NB4 (cell line): ENCODE results near the gene USP6.
"Not testable (repeated sequence)": the region's sequence is repeated elsewhere in the genome, so short reads cannot be mapped to it uniquely, and the experiment has no call there.

Experiments used
- DNase-seq: peaks from one replicate; pipeline ENCODE4 v3.0.0; 2010; ENCODE audit warnings: low read depth
- H3K4me3 ChIP-seq: one replicate; pipeline ENCODE4 v1.5.1; 2011; ENCODE audit warnings: mild to moderate bottlenecking, low read depth, low read length, moderate library complexity
- MYC ChIP-seq: IDR thresholded peaks from 2 replicates; pipeline ENCODE4 v1.6.1; 2011; ENCODE audit warnings: low read depth, low read length
- POLR2A ChIP-seq: IDR thresholded peaks from 2 replicates; pipeline ENCODE4 v1.6.1; 2011; ENCODE audit warnings: mild to moderate bottlenecking; ENCODE audit not compliant: insufficient read length; ENCODE audit errors: extremely low read depth
- TF ChIP-seq, protein P1 (sequence below): IDR thresholded peaks from one replicate; pipeline ENCODE4 v1.5.1; 2012; ENCODE audit warnings: low read depth, low read length
- TF ChIP-seq, protein P2 (sequence below): IDR thresholded peaks from 2 replicates; pipeline ENCODE4 v1.6.1; 2011; ENCODE audit warnings: low read depth, low read length

The USP6 gene

GRCh38 chr17:5133311-5133710 is 17.5 kb downstream of the USP6 start:
- TF ChIP-seq, protein P1, sequence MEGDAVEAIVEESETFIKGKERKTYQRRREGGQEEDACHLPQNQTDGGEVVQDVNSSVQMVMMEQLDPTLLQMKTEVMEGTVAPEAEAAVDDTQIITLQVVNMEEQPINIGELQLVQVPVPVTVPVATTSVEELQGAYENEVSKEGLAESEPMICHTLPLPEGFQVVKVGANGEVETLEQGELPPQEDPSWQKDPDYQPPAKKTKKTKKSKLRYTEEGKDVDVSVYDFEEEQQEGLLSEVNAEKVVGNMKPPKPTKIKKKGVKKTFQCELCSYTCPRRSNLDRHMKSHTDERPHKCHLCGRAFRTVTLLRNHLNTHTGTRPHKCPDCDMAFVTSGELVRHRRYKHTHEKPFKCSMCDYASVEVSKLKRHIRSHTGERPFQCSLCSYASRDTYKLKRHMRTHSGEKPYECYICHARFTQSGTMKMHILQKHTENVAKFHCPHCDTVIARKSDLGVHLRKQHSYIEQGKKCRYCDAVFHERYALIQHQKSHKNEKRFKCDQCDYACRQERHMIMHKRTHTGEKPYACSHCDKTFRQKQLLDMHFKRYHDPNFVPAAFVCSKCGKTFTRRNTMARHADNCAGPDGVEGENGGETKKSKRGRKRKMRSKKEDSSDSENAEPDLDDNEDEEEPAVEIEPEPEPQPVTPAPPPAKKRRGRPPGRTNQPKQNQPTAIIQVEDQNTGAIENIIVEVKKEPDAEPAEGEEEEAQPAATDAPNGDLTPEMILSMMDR: no peak
- TF ChIP-seq POLR2A: no peak
- TF ChIP-seq MYC: no peak
- TF ChIP-seq, protein P2, sequence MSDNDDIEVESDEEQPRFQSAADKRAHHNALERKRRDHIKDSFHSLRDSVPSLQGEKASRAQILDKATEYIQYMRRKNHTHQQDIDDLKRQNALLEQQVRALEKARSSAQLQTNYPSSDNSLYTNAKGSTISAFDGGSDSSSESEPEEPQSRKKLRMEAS: no peak
- H3K4me3 ChIP-seq: no peak overlapping the region
- no peak for DNase-seq

DNA sequence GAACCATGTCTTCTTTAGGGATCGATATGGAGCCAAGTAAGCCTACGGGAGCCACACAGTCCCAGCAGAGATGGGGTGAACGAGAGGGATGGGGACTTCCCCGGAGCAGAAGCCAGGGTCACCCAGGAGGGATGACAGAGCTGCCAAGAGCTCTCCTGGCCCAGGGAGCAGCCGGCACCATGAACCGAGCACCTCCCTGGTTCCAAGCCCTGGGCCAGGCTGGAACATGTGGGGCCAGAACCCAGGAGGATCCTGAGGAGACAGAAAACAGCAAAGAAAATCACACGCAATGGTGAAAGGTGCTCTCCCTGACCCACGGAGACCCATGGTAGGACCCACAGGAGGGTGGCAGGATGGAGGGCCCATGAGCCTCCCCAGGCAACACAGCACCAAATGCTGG is 18.1 kb downstream of the USP6 start:
- not testable (repeated sequence) for DNase-seq

DNA sequence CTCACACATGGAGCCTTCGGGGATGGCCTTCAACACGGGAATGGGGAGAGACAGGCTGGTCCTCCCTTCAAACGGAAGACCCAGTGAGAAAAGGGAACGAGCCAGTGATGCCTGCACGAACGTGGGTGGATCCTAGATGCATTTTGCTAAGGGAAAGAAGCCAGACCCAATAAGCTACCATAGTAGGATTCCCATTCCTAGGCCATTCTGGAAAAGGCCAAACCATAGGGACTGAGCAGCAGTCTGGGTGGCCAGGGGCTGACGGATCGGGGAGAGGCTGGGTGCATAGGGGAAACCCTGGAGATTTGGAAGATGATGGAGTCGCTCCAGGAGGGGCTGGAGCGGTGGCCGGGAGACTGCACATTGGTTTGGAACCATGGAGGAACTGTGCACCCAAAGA is 18.7 kb downstream of the USP6 start:
- H3K4me3 ChIP-seq, DNase-seq: not testable (repeated sequence)

More for the DNA sequence above, 18.1 kb downstream of the USP6 start:
- not testable (repeated sequence) for H3K4me3 ChIP-seq

DNA sequence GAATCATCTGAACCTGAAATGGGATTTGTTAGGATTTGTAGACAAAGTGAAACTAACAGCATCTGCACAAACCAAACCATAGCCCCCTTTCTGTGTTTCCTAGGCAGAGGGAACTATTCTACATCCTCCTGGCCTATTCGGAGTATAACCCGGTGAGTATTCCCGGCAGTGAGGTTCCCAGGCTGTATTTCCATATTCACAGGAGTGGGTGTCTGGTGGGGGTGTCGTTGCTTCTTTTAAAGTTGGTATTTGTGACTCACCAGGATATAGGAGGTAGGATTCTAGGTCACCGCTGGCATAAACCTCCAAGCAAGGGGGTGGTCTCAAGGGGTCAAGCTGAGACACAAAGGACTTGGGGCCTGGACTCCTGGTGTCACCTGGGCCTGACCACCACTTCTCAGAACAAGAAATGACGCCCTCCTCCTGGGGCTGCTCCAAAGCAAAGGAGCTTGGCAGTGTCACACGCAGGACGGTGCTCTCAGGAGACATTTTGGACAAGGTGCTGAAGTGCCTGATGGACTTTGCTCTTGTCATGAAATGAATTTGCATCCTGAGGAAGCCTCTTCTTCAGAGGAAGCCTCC is 19.4 kb downstream of the USP6 start:
- not testable (repeated sequence) for H3K4me3 ChIP-seq, DNase-seq

DNA sequence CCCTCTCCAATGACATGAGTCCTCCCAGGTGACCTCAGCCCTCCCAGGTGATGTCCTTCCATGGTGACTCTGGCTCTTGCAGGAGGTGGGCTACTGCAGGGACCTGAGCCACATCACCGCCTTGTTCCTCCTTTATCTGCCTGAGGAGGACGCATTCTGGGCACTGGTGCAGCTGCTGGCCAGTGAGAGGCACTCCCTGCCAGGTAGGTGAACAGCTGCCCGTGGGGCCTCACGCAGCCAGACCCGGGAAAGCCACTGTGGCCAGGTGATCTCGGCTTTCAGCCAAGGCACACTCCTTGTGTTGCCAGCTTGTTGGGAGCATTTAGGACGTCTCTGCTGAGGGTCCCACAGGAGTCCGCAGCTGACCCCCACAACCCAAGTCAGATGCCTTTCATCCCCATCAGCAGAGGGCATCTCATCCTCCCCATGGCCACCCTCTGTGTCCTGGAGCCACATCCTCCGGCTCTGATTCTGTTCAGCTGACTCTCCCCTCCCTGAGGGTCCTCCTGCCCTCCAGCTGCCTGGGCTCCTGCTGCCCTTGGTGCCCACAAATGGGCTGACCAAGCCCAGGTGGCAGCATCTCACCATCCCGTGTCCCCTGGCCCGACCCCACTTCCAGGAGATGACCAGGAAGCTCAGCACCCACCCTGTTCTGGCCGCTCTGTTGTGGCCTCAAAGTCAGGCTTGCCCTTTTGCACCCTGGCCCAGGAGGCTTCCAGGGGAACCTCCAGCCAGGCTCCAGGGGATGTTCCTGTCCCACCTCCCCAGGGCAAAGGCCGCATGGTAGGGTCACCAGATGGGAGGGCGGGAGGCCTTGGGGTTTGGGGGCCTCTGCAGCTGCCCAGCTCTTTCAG is 20.1 kb downstream of the USP6 start:
- DNase-seq: no peak
- TF ChIP-seq, protein P1: no peak
- no peak for TF ChIP-seq MYC
- H3K4me3 ChIP-seq: no peak overlapping the region

GRCh38 chr17:5136580-5137412 is 21.0 kb downstream of the USP6 start:
- H3K4me3 ChIP-seq, DNase-seq: not testable (repeated sequence)

DNA sequence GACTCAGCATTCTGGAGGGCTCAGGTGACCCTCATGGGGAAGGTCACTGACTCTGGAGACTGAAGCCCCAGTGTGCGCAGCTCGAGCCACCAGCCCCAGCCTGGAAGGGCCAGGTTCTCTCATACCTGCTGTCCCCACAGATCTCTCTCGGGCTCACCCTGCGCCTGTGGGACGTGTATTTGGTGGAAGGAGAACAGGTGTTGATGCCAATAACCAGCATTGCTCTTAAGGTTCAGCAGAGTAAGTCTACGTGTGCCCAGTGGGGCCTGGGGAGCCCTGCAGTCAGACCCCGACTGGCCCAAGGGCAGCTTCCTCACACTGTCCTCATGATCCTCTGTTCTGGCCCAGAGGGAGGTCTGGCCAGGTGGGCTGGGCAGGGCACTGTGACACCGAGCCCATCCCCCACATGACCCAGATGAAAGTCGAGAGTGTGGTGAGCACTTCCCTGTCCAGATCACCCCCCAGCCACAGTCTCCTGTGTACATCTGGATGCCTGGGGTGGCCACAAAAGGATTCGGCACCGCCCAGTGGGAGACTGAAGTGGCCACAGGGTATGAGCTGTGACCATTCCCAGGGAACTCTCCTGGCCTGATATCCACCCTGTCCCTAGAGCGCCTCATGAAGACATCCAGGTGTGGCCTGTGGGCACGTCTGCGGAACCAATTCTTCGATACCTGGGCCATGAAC is 21.8 kb downstream of the USP6 start:
- not testable (repeated sequence) for H3K4me3 ChIP-seq, DNase-seq

GRCh38 chr17:5138198-5138544 is 22.3 kb downstream of the USP6 start:
- not testable (repeated sequence) for DNase-seq, H3K4me3 ChIP-seq

DNA sequence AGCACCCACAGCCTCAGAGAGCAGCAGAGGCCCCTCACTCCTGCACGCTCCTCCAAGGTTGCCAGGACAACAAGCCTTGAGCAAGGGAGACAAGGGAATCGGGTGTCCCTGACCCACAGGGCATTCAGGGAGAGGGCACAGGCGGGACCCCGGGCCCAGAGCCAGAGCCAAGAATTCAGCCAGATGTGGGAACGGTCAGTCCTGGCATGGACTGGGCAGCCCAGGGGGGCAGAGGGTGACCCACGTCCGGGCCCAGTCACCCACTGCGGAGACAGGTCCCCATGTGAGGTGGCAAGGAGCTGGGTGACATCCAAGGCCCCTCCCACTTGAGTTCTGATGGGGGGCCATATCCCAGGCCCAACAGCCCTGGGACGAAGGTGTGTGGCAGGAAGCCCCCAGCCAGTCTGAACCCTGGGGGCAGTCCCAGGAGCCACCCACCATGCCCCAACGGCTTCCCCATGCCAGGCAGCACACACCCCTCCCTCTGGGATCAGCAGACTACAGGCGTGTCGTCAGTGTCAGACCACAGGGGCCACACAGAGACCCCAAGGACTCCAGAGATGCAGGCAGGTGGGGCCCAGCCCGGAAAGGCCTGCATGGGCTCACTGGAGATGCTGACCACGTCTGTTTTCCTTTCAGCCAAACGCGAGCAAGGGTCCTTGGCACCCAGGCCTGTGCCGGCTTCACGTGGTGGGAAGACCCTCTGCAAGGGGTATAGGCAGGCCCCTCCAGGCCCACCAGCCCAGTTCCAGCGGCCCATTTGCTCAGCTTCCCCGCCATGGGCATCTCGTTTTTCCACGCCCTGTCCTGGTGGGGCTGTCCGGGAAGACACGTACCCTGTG is 23.0 kb downstream of the USP6 start:
- no peak overlapping the region for H3K4me3 ChIP-seq
- no peak for TF ChIP-seq POLR2A
- no peak for TF ChIP-seq MYC
- TF ChIP-seq, protein P2: no peak
- TF ChIP-seq, protein P1: no peak
- DNase-seq: no peak
